T-helper 2 cell (primary cell): Measurements from ENCODE around the gene PIGR.
A peak's percentile ranks its signal among the peaks of the same experiment; 100 is the strongest.

Experiments used
- DNase-seq, 5 experiments: peaks; one replicate each; pipeline versions ENCODE4 v3.0.0 to v3.0.0-alpha.2; 2012 to 2022

Gene PIGR

DNA sequence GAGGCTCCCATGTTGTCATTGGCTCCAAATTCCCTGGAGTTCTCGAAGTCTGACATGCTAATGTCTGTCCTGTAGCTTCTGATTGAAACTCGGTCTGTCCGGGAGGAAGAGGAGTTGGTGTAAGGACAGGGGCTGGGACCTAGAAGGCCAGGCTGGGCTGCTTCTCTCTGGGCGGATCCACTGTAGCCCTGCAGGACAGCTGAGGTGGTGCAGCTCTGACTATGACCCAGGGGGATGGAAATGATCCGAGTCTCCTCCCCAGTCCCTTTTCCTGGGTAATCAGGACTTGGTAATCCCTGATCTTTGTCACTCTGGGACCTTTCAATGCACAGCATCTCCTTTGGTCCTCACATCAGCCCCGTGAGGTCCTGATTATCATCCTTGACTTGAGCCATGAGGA lies 14.6 kb downstream of the PIGR start:
- DNase-seq, result no peak

DNA sequence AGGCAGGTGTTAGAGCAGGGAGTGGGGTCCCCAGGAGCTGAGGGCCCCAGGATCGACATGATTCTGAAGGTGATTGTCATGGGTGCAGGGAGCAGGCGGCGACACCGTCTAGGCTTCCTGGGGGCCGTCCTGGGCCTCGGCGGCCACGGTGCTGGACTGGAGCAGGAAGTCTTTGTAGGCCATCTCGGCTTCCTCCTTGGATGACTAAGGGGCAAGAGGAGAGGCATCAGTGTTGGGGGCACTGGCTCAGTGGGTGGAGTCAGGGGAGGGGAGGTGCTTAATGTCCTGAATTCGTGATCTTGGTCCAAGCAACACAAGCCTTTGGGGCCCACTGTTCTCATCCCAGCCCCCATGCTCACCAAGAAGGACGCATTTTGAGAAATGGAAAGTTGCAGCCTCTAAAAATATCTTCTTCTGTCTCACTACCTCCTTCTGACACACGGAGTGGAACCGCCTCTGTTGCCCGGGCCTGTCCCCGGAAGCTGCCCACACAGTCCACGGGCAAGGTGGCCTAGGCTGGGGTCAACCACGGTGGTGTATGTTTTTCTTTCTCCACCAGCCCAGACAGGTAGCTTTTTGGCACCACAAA lies 16.0 kb downstream of the PIGR start:
- DNase-seq, result no peak

- DNase-seq, result no peak
Observed at GRCh38 chr1:206929524-206929923, 16.7 kb downstream of the PIGR start.

- DNase-seq, result no peak
Observed at GRCh38 chr1:206926286-206926685, 20.0 kb downstream of the PIGR start.

DNA sequence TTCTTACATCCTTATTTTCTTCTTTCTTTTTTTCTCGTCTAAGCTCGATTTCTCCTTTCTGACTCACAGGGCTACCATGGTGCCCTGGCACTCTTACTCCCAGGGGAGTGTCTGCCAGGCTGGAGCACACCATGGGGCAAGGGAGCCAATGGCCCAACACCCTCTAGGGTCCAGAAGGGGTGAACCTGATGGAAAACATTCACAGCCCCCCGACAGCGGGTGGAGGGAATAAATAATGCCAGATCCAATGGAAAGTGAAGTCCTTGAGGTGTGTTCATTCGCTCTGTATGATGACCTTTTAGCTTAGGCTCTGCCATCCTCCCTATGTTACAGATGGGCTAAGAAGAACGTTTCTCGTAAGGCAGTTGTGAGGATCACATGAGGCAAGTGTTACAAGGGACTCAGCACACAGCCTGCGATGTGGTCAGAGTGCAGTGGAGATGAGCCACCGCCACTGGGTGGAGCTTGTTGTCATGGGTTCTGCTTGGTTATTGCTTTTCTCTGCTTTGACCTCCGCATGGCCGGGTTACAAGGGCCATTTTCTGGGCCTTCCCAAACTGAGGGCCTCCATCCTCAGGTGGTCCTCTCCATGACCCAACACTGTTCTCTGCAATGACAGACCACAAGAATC lies 21.0 kb downstream of the PIGR start:
- peak in 2 of 5 experiments; percentile 66 to 72 for DNase-seq

DNA sequence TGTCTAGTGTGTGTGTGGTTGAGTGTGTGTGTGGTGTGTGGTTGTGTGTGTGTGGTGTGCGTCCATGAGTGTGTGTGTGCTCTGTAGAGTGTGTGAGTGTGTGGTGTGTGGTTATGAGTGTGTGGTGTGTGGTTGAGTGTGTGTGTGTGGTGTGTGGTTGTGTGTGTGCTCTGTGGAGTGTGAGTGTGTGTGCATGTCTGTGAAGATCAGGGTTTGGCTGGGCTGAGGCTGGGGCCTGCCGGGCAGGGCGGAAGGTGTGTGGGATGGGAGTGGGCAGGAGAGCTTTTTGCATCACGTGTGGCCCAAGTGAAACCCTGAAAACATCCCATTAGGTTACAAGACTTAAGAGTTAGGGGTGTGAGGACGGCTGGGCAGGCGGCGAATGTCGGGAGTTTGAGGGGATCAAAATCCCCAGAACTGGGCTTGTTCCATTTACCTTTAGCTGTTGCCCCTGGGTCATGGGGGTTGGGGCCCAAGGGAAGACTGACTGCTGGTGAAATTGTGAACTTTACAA lies 21.6 kb downstream of the PIGR start:
- DNase-seq, result peak in 1 of 5 experiments; percentile 75

DNA sequence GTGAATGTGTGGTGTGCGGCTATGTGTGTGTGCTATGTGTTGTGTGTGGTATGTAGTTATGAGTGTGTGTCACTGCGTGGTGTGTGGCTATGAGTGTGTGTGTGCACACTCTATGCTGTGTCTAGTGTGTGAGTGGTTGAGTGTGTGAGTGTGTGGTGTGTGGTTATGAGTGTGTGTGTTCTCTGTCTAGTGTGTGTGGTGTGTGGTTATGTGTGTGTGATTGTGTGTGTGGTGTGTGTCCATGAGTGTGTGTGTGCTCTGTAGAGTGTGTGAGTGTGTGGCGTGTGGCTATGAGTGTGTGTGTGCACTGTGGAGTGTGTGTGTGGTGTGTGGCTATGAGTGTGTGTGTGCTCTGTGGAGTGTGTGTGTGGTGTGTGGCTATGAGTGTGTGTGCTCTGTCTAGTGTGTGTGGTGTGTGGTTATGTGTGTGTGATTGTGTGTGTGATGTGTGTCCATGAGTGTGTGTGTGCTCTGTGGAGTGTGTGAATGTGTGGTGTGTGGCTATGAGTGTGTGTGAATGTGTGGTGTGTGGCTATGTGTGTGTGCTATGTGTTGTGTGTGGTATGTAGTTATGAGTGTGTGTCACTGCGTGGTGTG lies 22.2 kb downstream of the PIGR start:
- DNase-seq, result peak in 1 of 5 experiments; percentile 73

DNA sequence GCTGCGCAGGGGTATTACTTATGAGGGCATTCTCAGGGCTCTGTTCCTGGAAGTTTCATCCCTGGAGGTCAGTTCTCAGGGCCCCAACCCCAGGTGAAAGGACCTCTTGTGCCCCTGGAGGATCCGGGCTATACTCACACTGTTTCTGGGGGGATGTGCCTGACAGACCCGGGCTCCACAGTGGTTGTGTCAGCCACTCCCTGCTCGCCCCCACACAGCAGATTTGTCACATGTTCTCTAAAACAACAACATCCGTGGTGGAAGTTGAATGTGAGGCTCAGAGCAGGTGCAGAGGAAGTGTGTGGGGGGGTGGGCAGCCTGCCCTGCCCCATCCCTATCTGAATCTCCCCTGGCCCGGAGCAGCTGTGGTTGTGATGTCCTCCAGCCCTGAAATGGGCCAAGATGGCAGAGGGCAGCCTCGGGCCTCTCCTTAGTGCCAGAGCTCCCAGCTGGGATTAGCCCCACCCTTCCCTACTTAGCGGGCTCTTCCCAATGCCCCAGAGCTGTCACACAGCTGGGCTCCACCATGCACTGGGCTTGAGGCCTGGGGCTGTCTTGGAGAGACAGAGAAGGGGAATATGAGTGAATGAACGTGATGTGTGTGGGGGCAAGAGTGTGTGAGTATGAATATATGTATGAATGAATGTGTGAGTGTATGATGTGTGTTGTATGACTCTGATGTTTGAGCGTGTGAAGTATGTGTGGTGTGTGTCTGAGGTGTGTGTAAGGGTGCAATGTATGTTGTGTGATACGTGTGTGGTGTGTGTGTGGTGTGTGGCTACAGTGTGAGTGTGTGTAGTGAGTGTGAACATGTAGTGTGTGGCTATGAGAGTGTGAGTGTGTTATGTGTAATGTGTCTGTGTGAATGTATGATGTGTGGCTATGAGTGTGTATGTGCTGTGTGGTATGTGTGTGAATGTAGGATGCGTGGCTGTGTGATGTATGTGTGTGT lies 23.0 kb downstream of the PIGR start:
- DNase-seq, result peak in 4 of 5 experiments; percentile 28 to 92 (median 64)

- DNase-seq, result no peak
Observed at GRCh38 chr1:206922524-206922923, 23.7 kb downstream of the PIGR start.

DNA sequence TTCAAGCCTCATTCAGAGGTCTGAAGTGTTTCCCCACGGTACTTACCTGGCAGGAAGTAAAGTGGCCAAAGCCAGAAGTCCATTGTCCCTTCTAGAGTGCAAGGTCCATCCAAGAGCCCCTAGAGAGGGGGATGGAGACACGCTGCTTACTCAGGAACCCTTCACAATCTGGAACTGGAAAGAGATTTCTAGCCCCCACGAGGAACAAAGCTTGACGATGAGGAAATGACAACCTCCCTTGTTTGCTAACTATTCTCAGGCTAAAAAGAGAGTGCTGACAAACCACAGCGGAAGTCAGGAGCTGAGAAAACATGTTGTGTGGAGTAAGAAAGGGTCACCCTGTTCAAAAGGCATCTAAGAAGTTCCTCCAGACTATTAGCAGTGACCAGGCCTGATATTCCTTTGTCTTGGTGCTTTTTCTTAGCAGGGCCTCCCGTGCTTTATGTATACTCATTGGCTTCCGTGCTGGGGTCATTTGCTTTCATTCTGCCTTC lies 24.4 kb downstream of the PIGR start, which contains the start of gene FCMR:
Gene FCMR, minus strand, starts transcription at position 170 of the 494 bp plus-strand sequence. Its CDS starts 87 bp downstream, at position 83.
- DNase-seq, result peak in 3 of 5 experiments; percentile 22 to 90 (median 61)

GRCh38 chr1:206918076-206918475 lies 28.2 kb downstream of the PIGR start:
- DNase-seq, result no peak

DNA sequence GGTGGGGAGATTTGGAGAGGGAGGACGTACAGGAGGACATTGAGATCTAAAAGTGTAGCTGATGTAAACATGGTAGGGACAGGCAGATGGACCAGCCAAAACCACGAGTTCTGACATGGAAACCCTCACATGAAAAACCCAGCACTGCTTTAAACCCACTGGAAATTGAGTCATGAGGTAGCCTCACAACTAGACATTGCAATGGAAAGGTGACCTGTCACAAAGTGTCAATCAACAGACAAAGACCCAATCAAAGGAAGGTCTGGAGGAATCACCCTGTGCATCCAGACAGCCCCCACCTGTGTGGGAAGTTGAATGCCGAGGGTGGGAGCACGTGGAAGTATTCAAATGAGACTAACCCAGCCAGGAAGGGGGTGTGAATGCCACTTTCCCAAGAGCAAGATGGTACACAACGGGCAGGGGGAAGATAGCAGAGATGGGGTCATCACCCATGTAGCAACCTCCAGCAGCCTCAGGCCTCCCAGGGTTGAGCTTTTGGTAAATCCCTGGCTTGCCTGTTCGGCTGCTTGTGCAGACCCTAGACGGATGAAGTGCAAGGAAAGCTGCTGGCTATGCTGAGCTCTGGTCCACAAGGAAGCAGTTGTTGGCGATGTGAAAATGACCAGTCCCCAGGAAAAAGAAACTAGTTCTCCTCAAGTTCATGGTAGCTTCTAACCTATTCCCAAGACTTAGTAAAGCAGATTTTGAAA lies 30.1 kb downstream of the PIGR start:
- no peak for DNase-seq

- no peak for DNase-seq
Observed at GRCh38 chr1:206915030-206915735, 31.1 kb downstream of the PIGR start.

DNA sequence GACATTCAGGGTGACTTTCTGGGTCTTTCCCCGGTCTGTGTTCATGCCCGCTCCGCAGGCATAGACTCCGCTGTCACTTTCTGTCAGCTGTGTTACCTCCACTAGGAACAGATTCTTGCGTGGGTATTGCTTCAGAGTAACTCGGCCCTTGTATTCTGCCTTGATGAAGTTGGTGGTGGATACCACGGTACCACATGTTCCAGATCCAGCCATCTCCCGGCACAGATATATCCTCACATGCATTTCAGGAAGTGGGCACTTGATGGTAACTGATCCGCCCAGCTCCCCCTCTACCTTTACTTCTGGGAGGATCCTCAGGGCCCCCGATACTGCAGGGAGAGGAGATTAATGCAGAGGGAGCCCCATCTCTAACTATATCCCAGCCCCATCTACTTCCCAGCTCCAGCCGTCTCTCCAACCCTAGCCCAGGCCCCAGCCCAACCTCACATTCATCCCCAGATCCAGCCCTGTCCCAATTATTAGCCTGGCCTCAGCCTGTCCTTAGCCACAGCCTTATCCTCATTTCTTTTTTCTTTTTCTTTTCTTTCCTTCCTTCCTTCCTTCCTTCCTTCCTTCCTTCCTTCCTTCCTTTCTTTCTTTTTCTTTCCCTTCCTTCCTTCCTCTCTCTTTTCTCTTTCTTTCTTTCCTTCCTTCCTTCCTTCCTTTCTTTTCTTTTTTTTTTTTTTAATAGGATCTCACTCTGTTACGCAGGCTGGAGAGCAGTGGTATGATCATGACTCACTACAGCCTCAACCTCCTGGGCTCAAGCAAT lies 32.3 kb downstream of the PIGR start:
- no peak for DNase-seq

- peak in 4 of 5 experiments; percentile 40 to 69 (median 50) for DNase-seq
Observed at GRCh38 chr1:206912445-206913095, 33.7 kb downstream of the PIGR start.

DNA sequence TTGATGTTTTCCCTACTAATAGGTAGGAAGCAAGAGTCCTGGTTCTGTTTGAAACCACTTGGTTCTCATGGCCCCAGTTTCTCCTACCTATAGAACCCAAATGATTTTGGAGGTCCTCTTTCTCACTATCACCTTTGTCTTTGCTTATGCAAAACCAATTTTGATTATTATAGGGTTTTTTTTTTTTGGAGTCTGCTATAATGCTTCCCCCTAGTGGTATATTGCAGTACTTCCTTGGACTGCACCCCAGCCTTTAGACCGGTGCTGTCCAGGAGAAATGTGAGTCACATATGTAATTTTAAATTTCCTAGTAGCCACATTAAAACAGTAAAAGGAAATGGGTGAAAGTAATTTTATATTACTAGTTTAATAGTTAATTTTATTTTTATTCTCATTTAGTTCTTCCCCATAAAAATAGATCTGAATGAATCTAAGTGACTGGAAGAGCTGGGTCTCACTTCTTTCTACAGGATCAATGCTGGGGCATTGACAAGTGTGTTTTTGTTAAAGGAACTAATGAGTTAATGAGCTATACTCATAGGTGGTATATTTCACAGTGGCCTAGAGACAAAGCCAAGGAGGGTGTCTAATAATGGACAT lies 35.1 kb downstream of the PIGR start:
- peak in 1 of 5 experiments; percentile 60 for DNase-seq

DNA sequence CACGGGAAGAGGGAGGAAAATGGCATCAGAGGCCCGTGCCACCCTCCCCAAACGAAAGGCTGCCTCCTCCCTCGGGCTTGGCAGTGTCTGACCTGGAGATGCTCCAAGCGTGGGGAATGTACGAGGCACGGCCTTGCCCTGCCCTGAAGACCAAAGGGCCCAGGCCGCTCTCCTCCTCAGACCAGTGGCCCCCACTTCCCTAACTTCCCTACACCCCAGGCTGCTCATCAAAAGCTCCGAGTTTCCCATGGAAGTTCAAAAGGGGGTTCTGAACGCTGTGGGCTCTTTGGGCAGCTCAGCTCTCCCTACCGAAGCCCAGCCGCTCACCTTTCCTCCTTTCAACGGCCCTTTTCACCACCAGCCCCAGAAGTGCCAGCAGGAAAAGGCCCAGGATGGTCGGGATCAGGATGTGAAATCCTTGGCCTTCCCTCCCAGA lies 36.4 kb downstream of the PIGR start:
- DNase-seq, result no peak

DNA sequence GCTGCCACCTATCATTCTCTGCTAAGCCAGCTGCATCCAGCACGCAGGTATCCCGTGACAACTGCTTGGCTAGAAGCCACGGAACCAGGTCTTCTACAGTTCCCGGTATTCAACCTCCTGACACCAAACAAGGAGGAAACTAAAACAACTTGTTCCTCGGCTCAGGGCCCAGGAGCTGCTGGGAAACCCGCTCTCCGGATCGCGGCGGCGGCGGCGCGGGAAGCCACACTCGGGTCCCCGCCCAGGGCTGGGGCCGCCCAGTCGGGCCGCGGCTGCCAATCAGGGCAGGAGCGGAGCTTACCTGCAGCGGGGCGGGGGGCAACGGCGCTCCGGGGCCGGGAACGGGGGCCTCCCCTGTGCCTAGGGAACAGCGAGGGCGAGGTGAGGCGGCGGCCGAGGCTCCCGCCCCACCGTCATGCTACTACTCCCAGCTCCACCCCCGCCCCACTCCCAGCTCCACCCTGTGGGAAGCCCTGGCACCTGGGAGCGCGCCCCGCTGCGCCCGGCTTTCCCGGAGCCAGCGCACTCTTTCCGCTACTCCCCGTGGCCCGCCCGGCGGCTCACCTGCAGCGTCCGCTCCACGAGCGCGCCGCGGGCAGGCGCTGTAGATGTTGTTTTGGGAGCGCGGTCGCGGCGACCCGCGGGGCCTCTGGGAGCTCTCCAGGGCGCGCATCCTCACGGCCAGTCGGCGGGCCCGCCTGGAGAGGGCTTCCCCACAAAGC lies 36.9 kb downstream of the PIGR start:
- peak in 3 of 5 experiments; percentile 13 to 41 (median 36) for DNase-seq

- DNase-seq, result no peak
Observed at GRCh38 chr1:206908038-206908437, 38.2 kb downstream of the PIGR start.
